Panc1 (cell line): ENCODE measurements around the gene TP53I11.

Source experiments
- CTCF ChIP-seq: fragments of 450-650 bp; IDR thresholded peaks from 2 replicates; pipeline ENCODE4 v1.5.1; 2017; ENCODE audit warnings: mild to moderate bottlenecking
- TF ChIP-seq, protein P1 (sequence below), 2 experiments: IDR thresholded peaks; 2 replicates each; pipeline ENCODE4 v1.6.1; 2011 to 2012; ENCODE audit warnings: low read depth in 2 of 2, control low read depth in 1 of 2, low read length in 1 of 2, mild to moderate bottlenecking in 1 of 2, moderate library complexity in 1 of 2; ENCODE audit not compliant: insufficient read depth in 1 of 2

DNA sequence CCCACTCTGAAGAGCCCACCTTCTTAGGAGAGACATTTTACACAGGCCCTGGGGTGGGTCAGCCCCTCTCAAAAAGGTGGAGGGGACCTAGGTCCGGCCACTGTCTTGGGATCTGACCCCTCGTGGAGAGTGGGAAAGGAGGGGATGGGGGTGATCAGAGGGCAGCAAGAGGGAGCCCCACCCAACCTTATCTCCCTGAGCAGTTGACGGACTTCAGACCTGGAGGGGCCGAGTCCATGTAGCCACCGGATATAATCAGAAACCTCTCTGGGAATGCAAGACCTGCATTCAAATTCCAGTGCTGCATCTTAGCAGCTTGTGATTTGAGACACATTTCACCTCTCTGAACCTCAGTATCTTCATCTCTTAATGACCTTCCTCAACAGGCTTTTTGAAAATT lies 44.0 kb downstream of the TP53I11 start:
- TF ChIP-seq CTCF = no peak
- TF ChIP-seq, protein P1, sequence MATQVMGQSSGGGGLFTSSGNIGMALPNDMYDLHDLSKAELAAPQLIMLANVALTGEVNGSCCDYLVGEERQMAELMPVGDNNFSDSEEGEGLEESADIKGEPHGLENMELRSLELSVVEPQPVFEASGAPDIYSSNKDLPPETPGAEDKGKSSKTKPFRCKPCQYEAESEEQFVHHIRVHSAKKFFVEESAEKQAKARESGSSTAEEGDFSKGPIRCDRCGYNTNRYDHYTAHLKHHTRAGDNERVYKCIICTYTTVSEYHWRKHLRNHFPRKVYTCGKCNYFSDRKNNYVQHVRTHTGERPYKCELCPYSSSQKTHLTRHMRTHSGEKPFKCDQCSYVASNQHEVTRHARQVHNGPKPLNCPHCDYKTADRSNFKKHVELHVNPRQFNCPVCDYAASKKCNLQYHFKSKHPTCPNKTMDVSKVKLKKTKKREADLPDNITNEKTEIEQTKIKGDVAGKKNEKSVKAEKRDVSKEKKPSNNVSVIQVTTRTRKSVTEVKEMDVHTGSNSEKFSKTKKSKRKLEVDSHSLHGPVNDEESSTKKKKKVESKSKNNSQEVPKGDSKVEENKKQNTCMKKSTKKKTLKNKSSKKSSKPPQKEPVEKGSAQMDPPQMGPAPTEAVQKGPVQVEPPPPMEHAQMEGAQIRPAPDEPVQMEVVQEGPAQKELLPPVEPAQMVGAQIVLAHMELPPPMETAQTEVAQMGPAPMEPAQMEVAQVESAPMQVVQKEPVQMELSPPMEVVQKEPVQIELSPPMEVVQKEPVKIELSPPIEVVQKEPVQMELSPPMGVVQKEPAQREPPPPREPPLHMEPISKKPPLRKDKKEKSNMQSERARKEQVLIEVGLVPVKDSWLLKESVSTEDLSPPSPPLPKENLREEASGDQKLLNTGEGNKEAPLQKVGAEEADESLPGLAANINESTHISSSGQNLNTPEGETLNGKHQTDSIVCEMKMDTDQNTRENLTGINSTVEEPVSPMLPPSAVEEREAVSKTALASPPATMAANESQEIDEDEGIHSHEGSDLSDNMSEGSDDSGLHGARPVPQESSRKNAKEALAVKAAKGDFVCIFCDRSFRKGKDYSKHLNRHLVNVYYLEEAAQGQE (IDR thresholded peaks at IDR 0.05; ENCODE audit: insufficient read depth in 1 of 2, low read depth in 2 of 2, low read length in 1 of 2) = no peak
